GM12892 (cell line): ENCODE results near the gene CELF2.
A peak's percentile ranks its signal among the peaks of the same experiment; 100 is the strongest.

ENCODE experiments used
- DNase-seq: peaks from one replicate; pipeline ENCODE4 v3.0.0; 2011; ENCODE audit not compliant: insufficient read length
- FAIRE-seq: peaks from 2 replicates; lab custom pipeline; 2011; peaks lifted over from hg19 to GRCh38; lab: Jason Lieb, UNC
- POLR2A ChIP-seq: IDR thresholded peaks from 2 replicates; pipeline ENCODE4 v1.6.1; 2011; ENCODE audit warnings: low read depth, low read length, control low read depth
- POLR2AphosphoS5 ChIP-seq: IDR thresholded peaks from 2 replicates; pipeline ENCODE4 v1.6.1; 2011; ENCODE audit warnings: low read depth, low read length, control low read depth
- TAF1 ChIP-seq: IDR thresholded peaks from 2 replicates; pipeline ENCODE4 v1.6.1; 2011; ENCODE audit warnings: low read depth, mild to moderate bottlenecking, control low read depth, low read length, borderline replicate concordance

Gene CELF2

DNA sequence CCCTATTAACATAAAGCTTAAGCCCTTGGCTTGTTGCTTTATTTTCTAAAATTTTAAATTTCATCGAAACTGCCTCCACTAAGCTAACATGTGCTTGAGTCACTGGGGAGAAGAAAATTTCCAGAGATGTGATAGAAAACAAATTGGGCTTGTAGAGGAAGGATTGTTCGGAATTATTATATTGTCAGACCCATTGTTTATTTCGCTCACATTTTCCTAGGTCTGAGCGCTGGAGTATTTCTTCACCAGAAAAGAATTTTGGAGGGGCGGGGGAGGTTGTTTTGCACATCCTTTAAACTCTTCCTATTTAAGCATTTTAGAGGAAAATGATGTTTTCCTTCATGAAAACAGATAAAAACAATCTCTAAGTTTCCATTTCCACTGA lies 29.1 kb downstream of the CELF2 start:
- FAIRE-seq (no peak), DNase-seq (no peak)
- TF ChIP-seq POLR2A: no peak
- TF ChIP-seq TAF1: no peak
- no peak for TF ChIP-seq POLR2AphosphoS5

DNA sequence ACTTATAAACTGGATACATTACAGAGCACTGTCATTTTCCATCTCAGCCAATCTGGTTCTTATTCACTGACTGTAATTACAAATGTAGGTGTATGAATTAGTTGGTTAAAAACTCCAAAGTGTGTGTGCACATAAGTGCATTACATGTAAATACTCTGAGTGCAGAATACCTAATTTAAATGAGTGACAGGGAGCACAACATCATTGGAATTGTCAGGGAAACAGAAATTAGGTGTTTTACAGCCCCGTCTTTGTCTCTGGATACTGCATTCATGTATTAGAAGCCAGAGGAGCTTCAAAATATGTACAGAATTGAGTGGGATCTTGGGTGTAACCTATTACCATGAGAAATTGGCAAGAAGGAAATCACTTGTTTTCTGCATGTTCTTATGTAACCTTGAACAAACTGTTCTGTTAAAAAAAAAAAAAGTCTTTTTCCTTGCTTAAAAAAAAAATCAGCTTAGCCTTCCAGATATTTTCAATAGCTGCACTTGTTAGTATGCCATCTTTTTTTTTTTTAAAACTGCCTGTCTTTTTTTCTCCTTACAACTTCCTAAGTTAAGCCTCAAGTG lies 31.1 kb downstream of the CELF2 start:
- TF ChIP-seq POLR2AphosphoS5 (no peak), POLR2A (no peak), TAF1 (no peak)
- no peak for FAIRE-seq

GRCh38 chr10:11049806-11050205 lies 32.1 kb downstream of the CELF2 start:
- TF ChIP-seq POLR2AphosphoS5 (no peak), TAF1 (no peak), POLR2A (no peak)
- no peak for FAIRE-seq
- DNase-seq: no peak

More for the DNA sequence above, 31.1 kb downstream of the CELF2 start:
- no peak for DNase-seq

- TF ChIP-seq TAF1: no peak
- no peak for TF ChIP-seq POLR2A
- TF ChIP-seq POLR2AphosphoS5: no peak
- FAIRE-seq (no peak), DNase-seq (no peak)
Measured at GRCh38 chr10:11050301-11051287, 32.9 kb downstream of the CELF2 start.

DNA sequence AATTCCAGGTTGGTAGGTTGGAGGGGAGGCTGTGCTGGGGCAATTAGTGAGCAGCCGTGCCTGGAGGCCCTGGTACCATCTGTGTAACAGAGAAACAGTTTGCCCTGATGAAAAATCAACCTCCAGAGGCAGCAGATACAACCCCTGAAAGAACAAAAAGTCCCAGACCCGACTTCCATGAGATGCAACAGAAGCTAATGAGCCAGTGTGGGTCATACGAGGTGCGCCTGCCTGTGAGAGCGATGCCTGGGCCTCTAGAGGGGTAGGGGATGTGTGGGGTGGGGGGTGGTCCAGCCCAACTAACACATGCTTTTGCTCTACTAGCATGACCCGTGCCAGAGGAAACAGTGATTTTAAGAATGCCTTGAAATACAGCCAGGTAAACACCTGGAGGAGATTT lies 39.3 kb downstream of the CELF2 start:
- FAIRE-seq (no peak), DNase-seq (no peak)
- TF ChIP-seq TAF1: no peak
- no peak for TF ChIP-seq POLR2AphosphoS5
- no peak for TF ChIP-seq POLR2A

DNA sequence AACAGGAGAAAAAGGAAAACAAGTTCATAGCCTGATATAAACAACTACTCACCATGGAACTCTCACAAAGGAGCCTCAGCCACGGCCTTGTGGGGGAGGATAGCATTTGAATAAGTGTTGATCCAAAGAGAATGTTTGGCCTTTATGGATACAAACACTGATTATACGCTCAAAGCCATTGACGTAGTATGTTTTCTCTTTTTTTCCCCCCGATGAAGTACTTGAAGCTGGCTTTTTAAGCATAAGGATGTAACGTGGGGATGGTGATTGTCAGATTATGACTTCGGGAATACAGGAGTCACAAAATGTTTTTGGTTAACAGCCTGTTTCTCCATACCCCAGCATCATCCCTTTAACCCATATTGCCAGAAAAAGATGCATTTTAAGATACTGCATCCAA lies 39.8 kb downstream of the CELF2 start:
- DNase-seq (no peak), FAIRE-seq (no peak)
- TF ChIP-seq POLR2A: no peak
- no peak for TF ChIP-seq POLR2AphosphoS5
- no peak for TF ChIP-seq TAF1

GRCh38 chr10:11057994-11058393 lies 40.3 kb downstream of the CELF2 start:
- FAIRE-seq: no peak
- no peak for DNase-seq
- TF ChIP-seq TAF1: no peak

DNA sequence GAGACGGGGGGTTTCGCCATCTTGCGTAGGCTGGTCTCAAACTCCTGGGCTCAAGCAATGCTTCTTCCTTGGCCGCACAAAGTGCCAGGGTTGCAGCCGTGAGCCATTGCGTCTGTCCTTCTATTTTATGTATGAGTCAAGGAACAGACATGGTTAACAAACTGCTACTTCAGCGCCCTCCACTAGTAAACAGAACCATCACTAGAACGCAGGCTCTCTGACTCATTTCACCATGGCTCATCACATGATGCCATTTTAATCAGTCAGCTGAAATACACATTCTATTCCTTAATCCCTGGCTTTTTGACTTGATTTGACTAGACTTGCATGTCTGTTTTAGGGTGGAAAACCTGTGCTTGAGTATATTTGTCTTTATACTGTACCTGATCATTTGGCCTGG lies 41.3 kb downstream of the CELF2 start:
- TF ChIP-seq TAF1: no peak
- TF ChIP-seq POLR2AphosphoS5: no peak
- no peak for TF ChIP-seq POLR2A

GRCh38 chr10:11063856-11064255 lies 46.2 kb downstream of the CELF2 start:
- TF ChIP-seq POLR2AphosphoS5: no peak
- no peak for TF ChIP-seq POLR2A
- no peak for TF ChIP-seq TAF1
- no peak for FAIRE-seq
- DNase-seq: no peak

More for the DNA sequence above, 41.3 kb downstream of the CELF2 start:
- peak; percentile 9 for FAIRE-seq
- DNase-seq: no peak

- FAIRE-seq (peak; percentile 74), DNase-seq (no peak)
- TF ChIP-seq POLR2A: no peak
Measured at GRCh38 chr10:11064832-11065231, 47.2 kb downstream of the CELF2 start.

- no peak for FAIRE-seq
- no peak for DNase-seq
- TF ChIP-seq POLR2AphosphoS5 (no peak), TAF1 (no peak), POLR2A (no peak)
Measured at GRCh38 chr10:11065567-11065966, 47.9 kb downstream of the CELF2 start.

DNA sequence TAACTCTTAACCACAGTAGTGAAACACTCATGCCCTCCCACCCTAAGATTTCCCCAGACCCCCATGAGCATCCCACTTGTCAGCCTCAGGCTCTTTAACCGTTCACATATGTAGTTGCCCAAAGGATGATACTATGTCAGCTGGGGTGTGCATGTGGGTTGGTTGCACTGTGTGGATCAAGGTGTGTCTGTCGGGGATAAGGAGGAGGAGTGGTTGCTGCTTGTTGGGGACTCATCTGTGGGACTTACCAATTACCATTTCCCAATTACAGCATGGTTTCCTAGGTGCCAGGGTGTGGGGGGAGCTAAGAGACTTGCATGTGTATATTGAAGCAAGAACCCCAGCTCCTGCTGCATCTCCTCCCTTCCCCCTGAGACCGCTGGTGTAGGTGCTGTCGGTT lies 48.8 kb downstream of the CELF2 start:
- no peak for TF ChIP-seq TAF1
- no peak for TF ChIP-seq POLR2A
- no peak for TF ChIP-seq POLR2AphosphoS5
- FAIRE-seq: no peak
- DNase-seq: no peak
